OCI-LY3 (cell line): ENCODE results near the gene RAC3.

Experiments used
- EZH2phosphoT487 ChIP-seq: fragments of 200-600 bp; shearing (Covaris generic); IDR thresholded peaks from 2 replicates; pipeline ENCODE4 v1.6.1; 2018; ENCODE audit warnings: antibody characterized with exemption, mixed run types, low read depth
- TF ChIP-seq, protein P1 (sequence below): fragments of 200-600, 300-600 bp; sonication (generic); IDR thresholded peaks from 2 replicates; pipeline ENCODE4 v1.5.1; 2014; ENCODE audit warnings: antibody characterized with exemption, low read length, low read depth

DNA sequence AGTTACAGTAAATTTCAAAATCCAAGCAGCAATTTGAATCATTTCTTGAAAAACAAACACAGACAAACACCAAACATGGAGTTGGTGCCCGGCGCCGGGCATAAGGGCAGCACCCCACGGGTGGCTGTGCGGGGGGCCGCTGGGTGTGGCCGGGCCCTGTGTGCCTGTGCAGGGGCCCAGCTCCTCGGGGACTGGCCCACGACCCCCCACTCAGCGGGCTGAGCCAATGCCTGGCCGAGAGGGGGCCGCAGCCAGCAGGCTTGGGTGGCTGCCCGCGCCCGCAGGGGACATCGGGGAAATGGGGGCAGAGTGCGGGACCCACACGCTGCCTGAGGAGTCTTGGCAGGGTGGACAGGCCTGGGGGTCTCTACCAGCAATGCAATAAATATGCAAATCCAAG, 47.0 kb downstream of the RAC3 start:
- TF ChIP-seq, protein P1, sequence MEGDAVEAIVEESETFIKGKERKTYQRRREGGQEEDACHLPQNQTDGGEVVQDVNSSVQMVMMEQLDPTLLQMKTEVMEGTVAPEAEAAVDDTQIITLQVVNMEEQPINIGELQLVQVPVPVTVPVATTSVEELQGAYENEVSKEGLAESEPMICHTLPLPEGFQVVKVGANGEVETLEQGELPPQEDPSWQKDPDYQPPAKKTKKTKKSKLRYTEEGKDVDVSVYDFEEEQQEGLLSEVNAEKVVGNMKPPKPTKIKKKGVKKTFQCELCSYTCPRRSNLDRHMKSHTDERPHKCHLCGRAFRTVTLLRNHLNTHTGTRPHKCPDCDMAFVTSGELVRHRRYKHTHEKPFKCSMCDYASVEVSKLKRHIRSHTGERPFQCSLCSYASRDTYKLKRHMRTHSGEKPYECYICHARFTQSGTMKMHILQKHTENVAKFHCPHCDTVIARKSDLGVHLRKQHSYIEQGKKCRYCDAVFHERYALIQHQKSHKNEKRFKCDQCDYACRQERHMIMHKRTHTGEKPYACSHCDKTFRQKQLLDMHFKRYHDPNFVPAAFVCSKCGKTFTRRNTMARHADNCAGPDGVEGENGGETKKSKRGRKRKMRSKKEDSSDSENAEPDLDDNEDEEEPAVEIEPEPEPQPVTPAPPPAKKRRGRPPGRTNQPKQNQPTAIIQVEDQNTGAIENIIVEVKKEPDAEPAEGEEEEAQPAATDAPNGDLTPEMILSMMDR, result no peak
- no peak for TF ChIP-seq EZH2phosphoT487
